ENCODE data around the gene GPHN.

GPHN gene

GRCh38 chr14:67140556-67140955 is 632.6 kb downstream of the GPHN start:
- no peak for DNase-seq (ENCODE audit: low read depth)
- TF ChIP-seq CTCF (IDR thresholded peaks at IDR 0.05; ENCODE audit: low read depth, low read length, missing control alignments), result no peak

GRCh38 chr14:67141146-67141900 is 633.4 kb downstream of the GPHN start:
- no peak for TF ChIP-seq CTCF (IDR thresholded peaks at IDR 0.05; ENCODE audit: low read depth, low read length, missing control alignments)
- no peak overlapping the region for H3K4me3 ChIP-seq (ENCODE audit: low read depth, low read length)
- no peak for DNase-seq (ENCODE audit: low read depth)

More at GRCh38 chr14:67140556-67140955, 632.6 kb downstream of the GPHN start:
- H3K4me3 ChIP-seq (ENCODE audit: low read depth, low read length), result no peak overlapping the region

GRCh38 chr14:67151082-67151666 is 643.2 kb downstream of the GPHN start:
- no peak for TF ChIP-seq CTCF (IDR thresholded peaks at IDR 0.05; ENCODE audit: low read depth, low read length, missing control alignments)
- DNase-seq (ENCODE audit: low read depth), result no peak

GRCh38 chr14:67158566-67158965 is 650.6 kb downstream of the GPHN start:
- no peak for DNase-seq (ENCODE audit: low read depth)
- no peak for TF ChIP-seq CTCF (IDR thresholded peaks at IDR 0.05; ENCODE audit: low read depth, low read length, missing control alignments)
- H3K4me3 ChIP-seq (ENCODE audit: low read depth, low read length), result no peak overlapping the region

More at GRCh38 chr14:67151082-67151666, 643.2 kb downstream of the GPHN start:
- H3K4me3 ChIP-seq (ENCODE audit: low read depth, low read length), result no peak overlapping the region

GRCh38 chr14:67162385-67162784 is 654.4 kb downstream of the GPHN start:
- DNase-seq (ENCODE audit: low read depth), result no peak
- no peak for TF ChIP-seq CTCF (IDR thresholded peaks at IDR 0.05; ENCODE audit: low read depth, low read length, missing control alignments)
- no peak overlapping the region for H3K4me3 ChIP-seq (ENCODE audit: low read depth, low read length)

- DNase-seq (ENCODE audit: low read depth), result no peak
- TF ChIP-seq CTCF (IDR thresholded peaks at IDR 0.05; ENCODE audit: low read depth, low read length, missing control alignments), result peak; percentile 65
Measured at GRCh38 chr14:67166450-67166853, 658.5 kb downstream of the GPHN start.

More at GRCh38 chr14:67166450-67166853, 658.5 kb downstream of the GPHN start:
- H3K4me3 ChIP-seq (ENCODE audit: low read depth, low read length), result no peak overlapping the region

Measured in GM12864 (cell line).